K562 (cell line): ENCODE results near the gene DOCK7. TPM values are rescaled to one million over a fixed set of nuclear protein-coding genes. Genes with fewer than 3 reads are reported as not detected.

Experiments used
- ATAC-seq: fragments of 200-7000 bp; cut with Tn5 transposase; 3 replicates; pipeline ENCODE4 v1.9.1; 2020; ENCODE audit warnings: moderate library complexity
- BruUV-seq: library from RNA; stranded (reverse); fragments of 400-500 nt; replicated peaks from 2 replicates; lab custom pipeline; 2021; lab: Mats Ljungman, UMichigan
- CTCF ChIA-PET: fragments of 300-600 bp; formaldehyde crosslinking; extraction: SDS; loops from one replicate; lab custom pipeline; 2021; ENCODE audit warnings: low intra/inter-chr PET ratio; lab: Yijun Ruan, JAX
- POLR2A ChIA-PET: fragments of 300-600, 350-650 bp; sonication (Branson Sonifier 250); formaldehyde crosslinking; extraction: SDS; loops from one replicate; lab custom pipeline; 2021; ENCODE audit warnings: antibody characterized with exemption, inconsistent platforms; lab: Yijun Ruan, JAX
- DNase-seq, 4 experiments: peaks; one replicate each; pipeline versions ENCODE4 v3.0.0 to v3.0.0-alpha.2; 2011 to 2018; ENCODE audit warnings: low spot score in 3 of 4, mixed read lengths in 3 of 4; ENCODE audit errors: extremely low read depth in 1 of 4
- FAIRE-seq: peaks from 2 replicates; lab custom pipeline; 2011; peaks lifted over from hg19 to GRCh38; lab: Jason Lieb, UNC
- H2AFZ ChIP-seq: 2 replicates; pipeline ENCODE4 v1.6.0; 2011; ENCODE audit warnings: low read depth, low read length, control low read depth, inconsistent platforms
- H3K27ac ChIP-seq: fragments of 200-600 bp; 3 replicates; pipeline ENCODE4 v1.8.0; 2011; ENCODE audit warnings: low read depth, mild to moderate bottlenecking, control low read depth, inconsistent platforms, low read length, moderate library complexity, mixed read lengths; ENCODE audit errors: extremely low read depth
- H3K27me3 ChIP-seq, 2 experiments: fragments of 300-600 bp in 1 of 2; 2 replicates in 1 of 2; 3 replicates in 1 of 2; pipeline versions ENCODE4 v1.6.0 to v1.8.0; 2011; ENCODE audit warnings: inconsistent platforms in 2 of 2, low read length in 2 of 2, mild to moderate bottlenecking in 1 of 2, mixed read lengths in 1 of 2, moderate library complexity in 1 of 2; ENCODE audit not compliant: control insufficient read depth in 2 of 2, insufficient read depth in 2 of 2
- H3K36me3 ChIP-seq: fragments of 300-600 bp; 3 replicates; pipeline ENCODE4 v1.8.0; 2011; ENCODE audit warnings: mild to moderate bottlenecking, low read length, inconsistent platforms; ENCODE audit not compliant: control insufficient read depth, insufficient read depth
- H3K4me1 ChIP-seq, 2 experiments: fragments of 200-600 bp in 1 of 2; replicated peaks in 1 of 2; 2 replicates in 1 of 2; 3 replicates in 1 of 2; pipeline versions ENCODE4 v1.5.1 to v1.8.0; 2011; ENCODE audit warnings: inconsistent platforms in 2 of 2, low read length in 2 of 2, mild to moderate bottlenecking in 1 of 2, mixed read lengths in 1 of 2, moderate library complexity in 1 of 2; ENCODE audit not compliant: control insufficient read depth in 2 of 2, insufficient read depth in 2 of 2
- H3K4me2 ChIP-seq: 2 replicates; pipeline ENCODE4 v1.6.1; 2011; ENCODE audit warnings: low read length, control low read depth, inconsistent platforms, mixed read lengths; ENCODE audit not compliant: insufficient read depth
- H3K4me3 ChIP-seq: fragments of 200-600 bp; sonication (generic), shearing (Covaris generic); 2 replicates; pipeline ENCODE4 v1.5.1; 2016; ENCODE audit warnings: control low read depth, inconsistent platforms
- H3K79me2 ChIP-seq: fragments of 200-600 bp; 3 replicates; pipeline ENCODE4 v1.8.0; 2011; ENCODE audit warnings: low read length, inconsistent platforms; ENCODE audit not compliant: control insufficient read depth, insufficient read depth
- H3K9ac ChIP-seq, 2 experiments: 2 replicates each; pipeline versions ENCODE4 v1.6.0 to v1.6.1; 2011; ENCODE audit warnings: low read depth in 2 of 2, low read length in 2 of 2, control low read depth in 1 of 2, inconsistent platforms in 1 of 2, mild to moderate bottlenecking in 1 of 2, mixed read lengths in 1 of 2; ENCODE audit not compliant: insufficient read depth in 1 of 2
- H3K9me1 ChIP-seq: one replicate; pipeline ENCODE4 v1.6.0; 2011; ENCODE audit warnings: inconsistent platforms, mild to moderate bottlenecking, low read length, moderate library complexity; ENCODE audit not compliant: control insufficient read depth, insufficient read depth
- H3K9me3 ChIP-seq: replicated peaks from 2 replicates; pipeline ENCODE4 v1.5.1; 2011; ENCODE audit warnings: low read depth, low read length, inconsistent platforms; ENCODE audit not compliant: control insufficient read depth, insufficient read depth
- H4K20me1 ChIP-seq: replicated peaks from 2 replicates; pipeline ENCODE4 v1.6.1; 2011; ENCODE audit warnings: low read length, inconsistent platforms, mixed read lengths; ENCODE audit not compliant: control insufficient read depth, insufficient read depth
- C11orf30 ChIP-seq: fragments of 450-650 bp; IDR thresholded peaks from 2 replicates; pipeline ENCODE4 v1.6.1; 2016; ENCODE audit warnings: low read depth, mild to moderate bottlenecking
- MAFG ChIP-seq: fragments of 450-650 bp; conservative IDR thresholded peaks from 2 replicates; pipeline ENCODE4 v1.6.1; 2016; ENCODE audit warnings: missing genetic modification characterization, missing compliant biosample characterization
- NCOA4 ChIP-seq: fragments of 450-650 bp; IDR thresholded peaks from 2 replicates; pipeline ENCODE4 v1.6.1; 2018; ENCODE audit warnings: mild to moderate bottlenecking; ENCODE audit not compliant: partially characterized antibody
- TEAD4 ChIP-seq, 2 experiments: sonication (generic) in 1 of 2; formaldehyde crosslinking in 1 of 2; IDR thresholded peaks; 2 replicates each; pipeline versions ENCODE4 v1.6.1 to v1.8.0; 2012 to 2022; ENCODE audit warnings: borderline replicate concordance in 1 of 2, inconsistent platforms in 1 of 2, low read length in 1 of 2, mild to moderate bottlenecking in 1 of 2, missing genetic modification reagents in 1 of 2
- ZNF316 ChIP-seq: fragments of 450-650 bp; IDR thresholded peaks from 2 replicates; pipeline ENCODE4 v1.6.1; 2016
- ZNF551 ChIP-seq: fragments of 250-450 bp; sonication (Bioruptor Pico); IDR thresholded peaks from 2 replicates; pipeline ENCODE4 v1.5.0; 2021; ENCODE audit warnings: mild to moderate bottlenecking, moderate library complexity
- ZNF583 ChIP-seq: fragments of 250-450 bp; sonication (Bioruptor Pico); IDR thresholded peaks from 2 replicates; pipeline ENCODE4 v1.4.0; 2020
- WGBS: fragments of 100-300 bp; shearing (Covaris generic); methylation state at CpG from one replicate; pipeline ENCODE4 v1.1.6; 2016; ENCODE audit warnings: low coverage, mixed read lengths; ENCODE audit not compliant: insufficient coverage; ENCODE audit errors: missing lambda C conversion rate; 5-methylcytosine and 5-hydroxymethylcytosine counted together
- in situ Hi-C: fragments of 300-500 bp; cut with MboI; formaldehyde crosslinking; loops from 4 replicates; pipeline ENCODE4 v1.15.0; 2018; ENCODE audit warnings: inconsistent platforms, mixed read lengths
- intact Hi-C: fragments of 100-400 bp; cut with micrococcal nuclease; formaldehyde crosslinking; loops from 2 replicates; pipeline ENCODE4 v1.14.2; 2022
- polyA plus RNA-seq, 8 experiments: library from polyadenylated mRNA; depleted of rRNA in 4 of 8; stranded (reverse) in 5 of 8; unstranded in 3 of 8; fragments of >200 nt; fragmentation: Nextera tagmentation in 2 of 8; fragmentation: Illumina TruSeq in 1 of 8; extraction: Ambion mirVana in 2 of 8; extraction: Trizol in 1 of 8; gene quantifications; 2 replicates each; pipeline versions ENCODE4 v1.2.1 to v1.2.3, GENCODE V29; 2011 to 2014; ENCODE audit warnings: inconsistent platforms in 1 of 8, missing spikeins in 1 of 8
- total RNA-seq, 7 experiments: library from RNA; depleted of rRNA in 6 of 7; stranded (reverse); fragments of >200 nt in 6 of 7; fragmentation: Illumina TruSeq in 2 of 7; extraction: Trizol in 2 of 7; gene quantifications; 2 replicates each; pipeline versions ENCODE4 v1.2.1 to v1.2.3, GENCODE V29; 2011 to 2021; ENCODE audit warnings: low replicate concordance in 1 of 7
- TF ChIP-seq, protein P1 (sequence below): sonication (generic); formaldehyde crosslinking; IDR thresholded peaks from 2 replicates; pipeline ENCODE4 v1.8.0; 2022; ENCODE audit warnings: mild to moderate bottlenecking, missing genetic modification reagents
- TF ChIP-seq, protein P2 (sequence below): sonication (generic); formaldehyde crosslinking; IDR thresholded peaks from 2 replicates; pipeline ENCODE4 v1.8.0; 2022; ENCODE audit warnings: mild to moderate bottlenecking, missing genetic modification reagents

DOCK7 gene
- total and polyA plus RNA-seq, 9 of the 15 experiments (the other 6 are each of a cell fraction or from before 2014, with no cell fraction given): 4.9 to 35.1 (median 12.6) TPM

DNA sequence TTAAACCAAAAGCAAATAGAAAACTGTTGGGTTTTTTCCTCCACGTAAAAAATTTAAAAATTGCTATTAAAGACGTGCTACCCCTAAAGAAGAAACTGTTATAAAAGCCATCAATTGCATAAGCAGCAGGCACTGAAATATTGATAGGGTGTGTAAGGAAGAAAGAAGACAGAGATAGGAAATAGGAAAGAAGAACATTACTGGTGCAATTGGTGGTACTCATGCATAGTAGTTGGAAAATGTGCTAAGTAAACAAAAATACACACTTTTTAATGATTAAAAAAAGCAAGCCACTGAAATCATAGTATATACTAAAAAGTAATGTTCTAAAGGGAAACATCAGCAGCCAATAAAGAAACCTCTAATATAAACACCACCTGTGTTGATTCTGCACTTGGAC, 143.6 kb downstream of the DOCK7 start:
- Histone ChIP-seq H3K9me3 (no peaks in the 10 kb centered on the region), H3K9me1 (no peaks in the 10 kb centered on the region), H3K79me2 (no peaks in the 10 kb centered on the region), H3K4me1 (peaks cover 0 to under 1% of the 10 kb centered on the region in 2 experiments; a peak in 2 of 5 replicates), H4K20me1 (no peaks in the 10 kb centered on the region), H3K27me3 (no peaks in the 10 kb centered on the region), H3K36me3 (no peaks in the 10 kb centered on the region), H2AFZ (no peak overlapping the region), H3K4me2 (no peak overlapping the region), H3K9ac (no peak overlapping the region), H3K27ac (no peak overlapping the region), H3K4me3 (no peak overlapping the region)
- WGBS: 18% methylated on average over 2 of the region's 2 CpGs
- no TSS peak for BruUV-seq
- intact Hi-C loops: no loop called here
- ChIA-PET POLR2A (no interaction called here), CTCF (no interaction called here)
- no peak for TF ChIP-seq NCOA4
- TF ChIP-seq MAFG: peak; percentile 31; the same call in 1 of the 2 replicates
- TF ChIP-seq, protein P1, sequence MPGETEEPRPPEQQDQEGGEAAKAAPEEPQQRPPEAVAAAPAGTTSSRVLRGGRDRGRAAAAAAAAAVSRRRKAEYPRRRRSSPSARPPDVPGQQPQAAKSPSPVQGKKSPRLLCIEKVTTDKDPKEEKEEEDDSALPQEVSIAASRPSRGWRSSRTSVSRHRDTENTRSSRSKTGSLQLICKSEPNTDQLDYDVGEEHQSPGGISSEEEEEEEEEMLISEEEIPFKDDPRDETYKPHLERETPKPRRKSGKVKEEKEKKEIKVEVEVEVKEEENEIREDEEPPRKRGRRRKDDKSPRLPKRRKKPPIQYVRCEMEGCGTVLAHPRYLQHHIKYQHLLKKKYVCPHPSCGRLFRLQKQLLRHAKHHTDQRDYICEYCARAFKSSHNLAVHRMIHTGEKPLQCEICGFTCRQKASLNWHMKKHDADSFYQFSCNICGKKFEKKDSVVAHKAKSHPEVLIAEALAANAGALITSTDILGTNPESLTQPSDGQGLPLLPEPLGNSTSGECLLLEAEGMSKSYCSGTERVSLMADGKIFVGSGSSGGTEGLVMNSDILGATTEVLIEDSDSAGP (CRISPR knock-in tag): no peak
- TF ChIP-seq ZNF551 (CRISPR knock-in tag): no peak
- TF ChIP-seq, protein P2, sequence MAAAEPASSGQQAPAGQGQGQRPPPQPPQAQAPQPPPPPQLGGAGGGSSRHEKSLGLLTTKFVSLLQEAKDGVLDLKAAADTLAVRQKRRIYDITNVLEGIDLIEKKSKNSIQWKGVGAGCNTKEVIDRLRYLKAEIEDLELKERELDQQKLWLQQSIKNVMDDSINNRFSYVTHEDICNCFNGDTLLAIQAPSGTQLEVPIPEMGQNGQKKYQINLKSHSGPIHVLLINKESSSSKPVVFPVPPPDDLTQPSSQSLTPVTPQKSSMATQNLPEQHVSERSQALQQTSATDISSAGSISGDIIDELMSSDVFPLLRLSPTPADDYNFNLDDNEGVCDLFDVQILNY (CRISPR knock-in tag): no peak
- peak; percentile 69 for TF ChIP-seq ZNF316
- TF ChIP-seq C11orf30: peak; percentile 66
- TF ChIP-seq TEAD4 (IDR thresholded peaks at IDR 0.05; ENCODE audit: low read length): no peak
- no peak for TF ChIP-seq TEAD4 (CRISPR knock-in tag; IDR thresholded peaks at IDR 0.05; ENCODE audit: borderline replicate concordance)
- no peak for TF ChIP-seq ZNF583 (CRISPR knock-in tag)
- FAIRE-seq (no peak), ATAC-seq (no peak), DNase-seq (no peak)
- in situ Hi-C loops: no loop called here
